ENCODE results near the gene DMKN.
A peak's percentile ranks its signal among the peaks of the same experiment; 100 is the strongest.

DMKN gene

GRCh38 chr19:35513628-35514281 lies at the start of gene DMKN:
Gene DMKN, minus strand, starts transcription at chr19:35513649. Its CDS starts 174 bp downstream, at chr19:35513475.
- DNase-seq = no peak

- DNase-seq = no peak
Observed at GRCh38 chr19:35562776-35563175, 49.3 kb upstream of the DMKN start.

- no peak for DNase-seq
Observed at GRCh38 chr19:35562336-35562735, 48.9 kb upstream of the DMKN start.

GRCh38 chr19:35561436-35561835 lies 48.0 kb upstream of the DMKN start:
- no peak for DNase-seq

- no peak for DNase-seq
Observed at GRCh38 chr19:35560677-35561076, 47.2 kb upstream of the DMKN start.

GRCh38 chr19:35560271-35560670 lies 46.8 kb upstream of the DMKN start:
- no peak for DNase-seq

GRCh38 chr19:35559781-35560180 lies 46.3 kb upstream of the DMKN start:
- no peak for DNase-seq

- DNase-seq = no peak
Observed at GRCh38 chr19:35559281-35559659, 45.8 kb upstream of the DMKN start.

GRCh38 chr19:35558400-35559280 lies 45.2 kb upstream of the DMKN start:
- DNase-seq = no peak

GRCh38 chr19:35557539-35558399 lies 44.3 kb upstream of the DMKN start:
- no peak for DNase-seq

GRCh38 chr19:35556846-35557538 lies 43.5 kb upstream of the DMKN start:
- no peak for DNase-seq

GRCh38 chr19:35556025-35556590 lies 42.7 kb upstream of the DMKN start:
- DNase-seq = no peak

- no peak for DNase-seq
Observed at GRCh38 chr19:35555301-35556005, 42.0 kb upstream of the DMKN start.

- no peak for DNase-seq
Observed at GRCh38 chr19:35554076-35554475, 40.6 kb upstream of the DMKN start.

GRCh38 chr19:35553385-35554000 lies 40.0 kb upstream of the DMKN start:
- DNase-seq = no peak

GRCh38 chr19:35552534-35553384 lies 39.3 kb upstream of the DMKN start:
- DNase-seq = no peak

- DNase-seq = no peak
Observed at GRCh38 chr19:35551091-35551810, 37.8 kb upstream of the DMKN start.

- DNase-seq = no peak
Observed at GRCh38 chr19:35549879-35550523, 36.6 kb upstream of the DMKN start.

- DNase-seq = peak; percentile 52
Observed at GRCh38 chr19:35549174-35549788, 35.8 kb upstream of the DMKN start.

All from NCI-H510A (cell line).